Stimulated activated CD8-positive, alpha-beta memory T cell treated with anti-CD3 and anti-CD28 coated beads, Interleukin-15, amount 100 ng/mL, for 1 hour (primary cell): ENCODE measurements around the gene LPCAT3.
"Not testable (repeated sequence)": the region's sequence is repeated elsewhere in the genome, so short reads cannot be mapped to it uniquely, and the experiment has no call there.

Experiments used
- DNase-seq: peaks from one replicate; pipeline ENCODE4 v3.0.0-alpha.2; 2020; ENCODE audit warnings: low read depth

LPCAT3 gene

DNA sequence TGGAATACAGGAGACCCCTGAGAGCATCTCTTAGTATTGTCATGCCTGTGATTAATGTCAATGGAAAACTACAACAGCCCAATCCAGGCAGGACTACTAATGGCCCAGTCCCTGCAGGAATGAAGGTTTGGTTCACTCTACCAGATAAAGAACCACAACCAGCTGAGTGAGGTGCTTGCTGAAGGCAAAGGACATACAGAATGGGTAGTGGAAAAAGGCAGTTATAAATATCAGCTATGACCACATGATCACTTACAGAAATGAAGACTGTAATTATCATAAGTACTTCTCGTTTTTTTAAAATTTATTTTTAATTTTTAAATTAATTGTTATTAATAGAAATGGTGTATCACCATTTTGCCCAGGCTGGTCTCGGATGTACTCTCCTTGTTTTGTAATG, 17.2 kb upstream of the LPCAT3 start:
- DNase-seq = no peak

- no peak for DNase-seq
Measured at GRCh38 chr12:7034464-7034863, 16.2 kb upstream of the LPCAT3 start.

- DNase-seq = no peak
Measured at GRCh38 chr12:7032990-7033389, 14.7 kb upstream of the LPCAT3 start.

GRCh38 chr12:7031306-7031705, 13.0 kb upstream of the LPCAT3 start:
- no peak for DNase-seq

DNA sequence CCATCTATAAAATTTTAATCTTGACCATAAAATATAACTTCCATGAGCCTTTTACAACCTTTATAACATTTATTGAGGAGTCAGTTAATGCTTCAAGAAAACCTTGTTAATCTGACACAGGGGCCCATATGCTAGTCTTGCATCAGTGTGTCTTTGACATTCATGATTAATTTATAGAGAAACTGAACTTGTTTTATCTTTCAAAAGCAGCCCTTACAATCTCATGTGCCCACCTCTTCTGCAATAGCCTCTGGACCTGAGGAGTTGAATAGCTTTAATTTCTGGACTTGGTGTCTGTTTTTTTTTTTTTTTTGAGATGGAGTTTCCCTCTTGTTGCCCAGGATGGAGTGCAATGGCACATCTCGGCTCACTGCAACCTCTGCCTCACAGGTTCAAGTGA, 8.6 kb upstream of the LPCAT3 start:
- DNase-seq = no peak

GRCh38 chr12:7023114-7023513, 4.8 kb upstream of the LPCAT3 start:
- no peak for DNase-seq

GRCh38 chr12:7021956-7022355, 3.7 kb upstream of the LPCAT3 start:
- no peak for DNase-seq

DNA sequence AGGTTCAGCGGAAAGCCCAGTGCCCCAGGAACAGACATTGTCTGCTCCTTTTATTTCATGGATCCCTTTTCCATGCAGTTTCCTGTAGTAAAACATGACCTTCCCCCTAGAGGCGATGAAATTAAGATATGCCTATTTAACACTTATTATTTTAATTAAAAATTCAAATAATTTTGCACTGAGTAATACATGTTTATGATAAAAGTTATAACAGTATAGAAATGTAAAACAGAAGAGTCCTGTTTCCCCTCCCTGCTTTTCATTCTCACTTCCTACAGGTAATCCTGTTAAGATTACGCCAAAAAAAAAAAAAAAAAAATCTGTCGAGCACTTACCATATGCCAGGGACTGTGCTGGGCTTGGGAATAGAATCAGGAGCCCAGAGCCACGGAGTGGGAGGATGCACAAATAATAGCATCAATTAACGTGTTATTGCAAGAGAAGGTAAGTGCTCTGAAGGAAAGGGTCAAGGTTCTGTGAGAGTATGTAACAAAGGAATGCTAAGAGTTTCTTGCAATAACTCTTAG, 830 bp upstream of the LPCAT3 start:
- no peak for DNase-seq

DNA sequence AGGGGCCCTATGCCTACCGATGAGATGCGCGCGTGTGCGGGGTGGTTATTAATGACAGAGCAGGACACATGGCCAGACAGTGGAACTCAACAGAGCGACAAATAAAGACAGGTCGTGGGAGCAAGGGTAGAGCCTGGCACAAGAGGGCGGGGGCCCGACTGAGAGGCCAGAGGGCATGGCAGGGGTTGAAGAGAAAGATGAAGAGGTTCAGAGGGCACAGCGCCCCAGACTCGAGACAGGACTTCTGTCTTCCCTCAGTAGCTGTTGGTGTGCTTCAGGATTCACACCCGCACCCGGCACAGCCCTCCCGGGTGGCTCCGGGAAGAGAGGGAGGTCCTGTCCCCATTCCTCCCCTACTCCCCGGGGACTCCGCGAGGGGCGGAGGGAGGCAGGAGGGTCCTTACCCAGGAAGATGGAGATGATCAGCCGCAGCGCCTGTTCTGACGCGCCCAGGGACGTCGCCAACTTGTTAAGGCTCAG, 366 bp downstream of the LPCAT3 start:
- no peak for DNase-seq

- no peak for DNase-seq
Measured at GRCh38 chr12:7016958-7017571, 1.2 kb downstream of the LPCAT3 start.

DNA sequence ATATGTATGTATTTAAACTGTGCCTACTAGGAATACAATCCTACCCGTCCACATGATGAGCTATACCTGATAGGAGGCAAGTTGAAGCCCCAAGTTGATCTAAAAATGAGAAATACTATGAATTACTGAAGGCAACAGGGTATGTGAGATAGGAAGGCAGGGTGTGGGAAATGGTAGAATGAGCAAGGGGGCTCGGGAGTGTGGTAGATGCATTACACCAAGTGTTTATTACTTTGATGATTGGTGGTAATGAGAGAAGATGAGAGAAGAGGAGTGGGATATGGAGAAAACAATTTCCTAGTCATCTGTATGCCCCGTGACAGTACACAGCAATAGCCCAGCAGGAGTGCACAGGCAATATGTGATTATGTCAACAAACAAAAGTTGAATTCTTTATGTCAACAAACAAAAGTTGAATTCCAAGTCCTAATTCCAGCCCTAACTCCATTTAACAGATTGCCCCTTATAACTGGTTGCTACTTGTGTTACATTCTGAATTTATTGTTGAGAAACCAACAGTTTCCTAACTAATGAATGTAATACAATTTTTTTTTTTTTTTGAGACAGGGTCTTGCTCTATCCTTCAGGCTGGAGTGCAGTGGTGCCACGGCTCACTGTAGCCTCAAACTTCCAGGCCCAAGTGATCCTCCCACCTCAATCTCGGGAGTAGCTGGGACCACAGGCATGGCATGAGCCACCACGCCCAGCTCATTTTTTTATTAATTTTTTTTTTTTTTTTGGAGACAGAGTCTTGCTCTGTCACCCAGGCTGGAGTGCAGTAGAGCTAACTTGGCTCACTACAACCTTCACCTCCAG, 2.5 kb downstream of the LPCAT3 start:
- no peak for DNase-seq

- DNase-seq = no peak
Measured at GRCh38 chr12:7013101-7013500, 5.2 kb downstream of the LPCAT3 start.

DNA sequence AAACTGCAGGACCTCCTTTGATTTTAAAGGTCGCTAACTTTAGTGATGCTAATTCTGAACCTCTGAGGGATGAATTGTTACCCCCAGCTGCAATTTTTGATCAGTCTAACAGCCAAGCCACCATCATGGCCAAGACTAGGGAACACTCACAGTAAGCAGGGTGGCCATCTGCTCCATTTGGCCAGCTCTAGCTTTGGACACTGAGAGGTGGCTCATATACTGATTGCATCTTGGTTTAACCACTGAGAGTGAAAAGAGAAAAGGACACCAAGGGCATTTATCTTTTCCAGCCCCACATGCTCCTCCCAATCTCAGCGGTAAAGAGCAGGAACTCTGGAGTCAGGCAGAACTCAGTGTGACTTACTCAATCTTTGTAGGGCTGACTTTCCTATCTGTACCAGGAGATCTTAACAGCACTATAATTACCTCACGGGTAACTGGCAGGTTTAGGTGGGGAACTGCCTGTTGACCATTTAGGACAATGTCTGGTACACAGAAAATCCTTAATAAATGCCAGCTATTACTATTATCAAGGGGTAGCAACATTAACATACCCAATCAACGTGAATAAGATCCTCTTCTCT, 6.2 kb downstream of the LPCAT3 start:
- no peak for DNase-seq

DNA sequence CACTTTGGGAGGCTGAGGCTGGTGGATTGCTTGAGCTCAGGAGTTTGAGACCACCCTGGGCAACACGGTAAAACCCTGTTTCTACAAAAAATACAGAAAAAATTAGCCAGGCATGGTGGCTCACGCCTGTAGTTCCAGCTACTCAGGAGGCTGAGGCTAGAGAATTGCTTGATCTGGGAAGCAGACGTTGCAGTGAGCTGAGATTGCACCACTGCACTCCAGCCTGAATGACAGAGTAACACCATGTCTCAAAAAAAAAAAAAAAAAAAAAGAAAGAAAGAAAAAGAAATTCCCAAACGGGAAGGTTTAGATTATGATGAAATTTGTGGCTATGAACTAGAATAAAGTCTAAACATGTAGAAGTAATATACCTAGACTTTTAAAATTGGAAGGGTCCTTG, 6.9 kb downstream of the LPCAT3 start:
- not testable (repeated sequence) for DNase-seq

- no peak for DNase-seq
Measured at GRCh38 chr12:7009512-7009911, 8.8 kb downstream of the LPCAT3 start.

DNA sequence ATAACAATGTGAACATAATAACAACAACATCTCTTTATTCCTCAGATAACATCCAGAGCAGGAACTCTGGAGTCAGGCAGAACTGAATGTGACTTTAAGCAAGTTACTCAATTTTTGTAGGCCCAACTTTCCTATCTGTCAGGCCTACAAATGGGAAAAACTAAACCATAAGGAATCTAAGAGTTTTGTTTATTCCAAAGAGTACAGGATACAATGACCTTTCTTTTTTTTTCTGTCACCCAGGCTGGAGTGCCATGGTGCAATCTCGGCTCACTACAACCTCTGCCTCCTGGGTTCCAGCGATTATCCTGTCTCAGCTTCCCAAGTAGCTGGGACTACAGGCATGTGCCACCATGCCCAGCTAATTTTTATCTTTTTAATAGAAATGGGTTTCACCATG, 9.4 kb downstream of the LPCAT3 start:
- DNase-seq = no peak

DNA sequence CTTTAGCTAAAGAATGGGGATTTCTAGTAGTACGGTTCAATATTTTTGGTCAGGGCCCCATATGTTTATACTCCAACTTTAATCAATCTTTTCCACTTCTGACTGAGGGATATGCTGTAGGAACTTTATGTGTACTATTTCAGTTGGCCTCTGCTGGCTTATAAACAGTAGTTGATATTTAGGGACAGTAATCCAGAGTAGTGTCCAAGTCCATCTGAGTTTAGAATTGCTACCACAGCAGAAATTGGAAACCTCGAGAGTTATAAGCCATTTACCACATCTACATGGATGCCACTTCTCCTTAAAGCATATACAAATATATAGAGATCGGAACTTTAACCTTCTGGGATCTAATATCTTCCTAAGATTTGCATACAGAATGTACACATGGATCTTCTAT, 11.6 kb downstream of the LPCAT3 start:
- no peak for DNase-seq

- DNase-seq = no peak
Measured at GRCh38 chr12:7005311-7005710, 13.0 kb downstream of the LPCAT3 start.

GRCh38 chr12:7004840-7005239, 13.4 kb downstream of the LPCAT3 start:
- no peak for DNase-seq

GRCh38 chr12:7004287-7004803, 13.9 kb downstream of the LPCAT3 start:
- no peak for DNase-seq

DNA sequence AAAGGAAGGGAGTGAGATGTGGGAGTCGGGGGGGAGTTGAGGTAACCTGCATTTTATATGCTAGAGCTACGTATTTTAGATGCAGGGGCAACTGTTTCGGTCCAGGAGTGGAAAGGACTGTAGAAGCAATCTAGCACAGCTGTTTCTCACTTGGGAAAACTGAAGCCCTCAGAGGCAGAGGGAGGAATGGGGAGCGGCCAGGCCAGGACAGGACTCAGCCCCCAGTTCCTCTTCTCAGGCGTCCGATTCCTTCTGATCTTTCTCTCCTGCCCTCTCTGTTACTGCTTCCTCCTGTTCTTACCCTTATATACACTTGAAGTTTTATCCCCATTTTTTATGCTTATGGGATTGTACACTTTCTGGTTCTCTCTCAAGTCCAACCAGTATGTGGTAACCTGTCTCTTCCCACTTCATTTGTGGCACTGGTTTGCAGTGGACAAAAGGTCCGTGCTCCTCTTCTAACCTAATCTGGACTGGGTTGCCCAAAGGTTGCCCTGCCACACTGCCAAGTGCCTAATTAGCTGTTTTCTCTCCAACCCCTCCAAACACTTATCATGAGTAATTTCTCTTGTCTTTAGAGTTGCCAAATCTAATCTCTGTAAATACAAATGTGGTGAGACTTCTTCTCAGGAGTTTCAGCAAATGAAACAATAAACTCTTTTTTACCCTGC, 16.2 kb downstream of the LPCAT3 start:
- DNase-seq = no peak

DNA sequence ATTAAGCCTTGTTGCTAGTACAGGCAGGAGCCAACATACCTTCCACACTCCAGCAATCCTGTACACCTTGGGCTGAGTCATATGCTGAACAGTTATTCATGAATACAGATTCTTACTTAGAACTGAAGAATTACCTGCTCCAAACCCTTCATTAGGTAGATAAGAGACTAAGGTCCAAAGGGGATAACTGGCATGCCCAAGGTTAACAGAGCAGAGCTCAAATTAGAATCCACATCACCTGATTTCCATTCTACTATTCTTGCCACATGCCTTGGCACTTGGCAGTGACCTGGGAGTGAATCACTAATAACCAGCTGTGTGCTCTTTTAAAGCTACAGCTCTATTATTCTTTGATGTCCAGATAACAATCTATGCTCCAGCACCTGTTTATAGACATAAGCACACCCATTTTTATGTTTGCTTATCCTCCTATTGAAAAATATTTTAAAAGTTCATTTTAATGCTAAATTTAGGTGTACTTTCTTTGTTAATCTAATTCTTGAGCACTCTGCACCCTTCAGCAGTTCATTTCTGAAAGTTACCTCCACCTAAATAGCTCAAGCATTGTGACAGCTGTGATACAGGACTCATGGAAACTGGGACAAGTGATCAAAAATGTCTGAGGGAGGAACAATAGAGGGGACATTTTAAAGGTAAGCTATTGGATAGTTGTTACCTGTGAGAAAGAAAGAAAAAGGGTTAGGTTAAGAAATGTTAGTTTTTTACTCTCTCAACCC, 19.4 kb downstream of the LPCAT3 start:
- no peak for DNase-seq
